NCI-H2107 (cell line): ENCODE data around the gene HOMER1.

Experiments
- DNase-seq: peaks from one replicate; lab custom pipeline; 2025; lab: John Stamatoyannopoulos, UW

The HOMER1 gene, protein sequence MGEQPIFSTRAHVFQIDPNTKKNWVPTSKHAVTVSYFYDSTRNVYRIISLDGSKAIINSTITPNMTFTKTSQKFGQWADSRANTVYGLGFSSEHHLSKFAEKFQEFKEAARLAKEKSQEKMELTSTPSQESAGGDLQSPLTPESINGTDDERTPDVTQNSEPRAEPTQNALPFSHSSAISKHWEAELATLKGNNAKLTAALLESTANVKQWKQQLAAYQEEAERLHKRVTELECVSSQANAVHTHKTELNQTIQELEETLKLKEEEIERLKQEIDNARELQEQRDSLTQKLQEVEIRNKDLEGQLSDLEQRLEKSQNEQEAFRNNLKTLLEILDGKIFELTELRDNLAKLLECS

DNA sequence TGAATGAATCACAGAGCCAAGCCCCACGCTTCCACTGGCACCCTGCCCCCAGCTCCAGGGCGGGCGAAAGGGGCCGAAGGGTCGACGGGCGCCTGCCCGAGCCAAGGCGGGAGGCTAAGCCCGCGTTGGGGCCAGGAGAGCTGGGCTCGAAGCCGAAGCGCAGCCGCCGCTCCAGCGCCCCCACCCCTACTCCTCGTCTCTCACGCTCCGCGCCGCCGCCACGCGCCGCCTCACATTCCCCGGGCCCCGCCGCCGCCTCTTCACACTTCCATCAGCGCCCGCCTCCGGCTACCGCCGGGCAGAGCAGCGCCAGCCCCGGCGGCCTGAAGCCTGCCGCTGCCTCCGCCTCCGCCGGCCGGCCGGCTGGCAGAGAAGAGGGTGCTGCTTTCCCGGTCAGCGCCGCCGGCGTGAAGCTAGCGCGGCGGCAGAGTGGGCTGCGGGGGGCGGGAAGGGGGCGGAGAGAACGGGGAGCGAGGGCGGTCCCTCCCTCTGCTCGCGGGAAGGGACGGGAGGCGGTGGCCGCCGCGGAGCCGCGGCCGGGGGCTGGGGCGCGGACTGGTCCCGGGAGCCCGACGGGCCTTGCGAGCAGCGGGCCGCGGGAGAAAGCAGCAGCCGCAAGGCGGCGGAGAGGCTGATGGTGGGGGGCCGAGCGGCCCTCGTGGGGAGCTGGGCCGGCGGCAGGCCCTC lies at the start of gene HOMER1:
HOMER1 (minus strand) TSS at position 431 of the 687 bp plus-strand sequence. CDS start 1,360 bp downstream, outside the sequence.
- DNase-seq, result peak; percentile 34

DNA sequence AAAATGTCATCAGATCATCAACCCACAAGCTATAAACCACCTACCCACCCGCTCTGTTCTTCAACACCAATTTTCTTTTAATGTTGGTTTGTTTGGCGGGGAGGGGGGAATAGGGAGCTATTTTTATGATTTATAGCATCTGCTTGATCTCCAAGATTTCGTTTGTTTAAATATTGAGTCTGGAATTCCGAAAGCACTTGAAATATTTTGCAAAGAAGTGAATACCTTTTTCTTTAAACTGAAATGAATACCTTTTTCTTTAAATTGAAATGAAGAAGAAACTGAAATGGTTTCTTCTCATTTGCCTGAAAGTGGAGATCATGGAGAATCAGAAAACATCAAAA lies 49.3 kb upstream of the HOMER1 start:
- DNase-seq, result no peak

DNA sequence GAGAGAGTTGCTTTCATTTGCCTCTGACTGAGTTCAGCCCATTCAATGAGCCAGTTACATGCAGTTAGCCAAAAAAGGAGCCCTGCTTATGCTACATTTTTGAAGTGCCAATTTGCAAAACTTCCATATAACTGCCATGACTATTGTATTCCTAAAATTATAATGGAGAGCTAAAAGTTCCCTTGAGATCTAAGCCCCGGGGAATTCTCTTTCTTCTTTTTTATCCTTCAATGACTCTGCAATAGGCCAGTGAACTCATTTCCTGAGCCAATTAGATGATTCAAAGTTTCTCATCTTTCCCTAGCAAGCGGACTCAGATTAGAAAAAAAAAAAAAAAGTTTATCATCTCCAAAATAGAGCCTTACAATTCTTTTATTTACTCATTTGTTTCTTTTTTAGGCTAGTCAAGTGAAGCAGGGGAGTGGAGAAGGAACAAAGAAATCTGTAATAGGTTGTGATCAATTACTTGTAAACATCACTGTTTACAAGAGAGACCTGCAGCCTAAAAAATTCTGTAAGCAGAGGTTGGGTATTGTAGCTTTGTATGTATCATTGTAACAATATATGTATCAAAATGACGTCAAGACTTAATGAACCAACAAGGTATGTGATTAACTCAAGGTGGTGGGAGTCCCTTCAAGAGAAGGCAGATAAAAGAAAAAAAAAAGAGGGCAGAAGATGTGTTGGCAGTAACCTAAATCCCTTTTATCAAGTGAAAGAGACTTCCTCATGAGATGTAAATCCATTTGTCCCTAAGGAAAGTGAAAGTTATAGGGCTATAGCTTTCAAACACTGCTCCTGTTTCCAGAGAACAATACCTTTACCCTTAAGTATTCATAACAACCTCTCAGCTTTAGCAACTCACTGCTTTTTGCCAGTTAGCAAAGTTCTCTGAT lies 48.7 kb upstream of the HOMER1 start:
- DNase-seq, result no peak

DNA sequence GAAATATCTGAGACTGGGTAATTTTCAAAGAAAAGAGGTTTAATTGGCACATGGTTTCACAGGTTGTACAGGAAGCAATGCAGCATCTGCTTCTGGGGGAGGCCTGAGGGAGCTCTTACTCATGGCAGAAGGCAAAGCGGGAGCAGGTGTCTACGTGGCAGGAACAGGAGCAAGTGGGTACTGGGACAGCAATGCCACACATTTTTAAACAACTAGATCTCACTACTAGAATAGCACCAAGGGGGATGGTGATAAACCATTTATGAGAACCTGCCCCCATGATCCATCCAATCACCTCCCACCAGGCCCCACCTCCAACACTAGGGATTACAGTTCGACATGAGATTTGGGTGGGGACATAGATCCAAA lies 47.6 kb upstream of the HOMER1 start:
- DNase-seq, result no peak

- no peak for DNase-seq
Observed at GRCh38 chr5:79560771-79561524, 47.0 kb upstream of the HOMER1 start.

DNA sequence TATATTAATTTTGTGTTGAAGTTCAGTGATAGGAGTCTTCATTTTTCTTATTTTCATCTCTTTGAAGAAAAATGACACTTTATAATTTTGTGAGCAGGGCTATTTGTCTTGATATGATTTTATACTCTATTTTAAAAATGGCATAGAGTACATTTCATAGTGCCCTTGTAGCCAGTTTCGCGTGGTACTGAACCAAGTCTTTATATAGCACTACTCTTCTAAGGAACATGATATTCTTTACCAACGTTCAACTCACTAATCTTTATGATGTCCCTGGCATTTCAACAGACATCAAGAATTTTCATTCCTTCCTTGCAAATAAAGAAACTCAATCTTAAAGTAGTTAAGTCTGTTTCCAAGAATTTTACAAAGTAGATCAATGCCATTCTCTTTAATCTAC lies 41.5 kb upstream of the HOMER1 start:
- DNase-seq, result no peak

DNA sequence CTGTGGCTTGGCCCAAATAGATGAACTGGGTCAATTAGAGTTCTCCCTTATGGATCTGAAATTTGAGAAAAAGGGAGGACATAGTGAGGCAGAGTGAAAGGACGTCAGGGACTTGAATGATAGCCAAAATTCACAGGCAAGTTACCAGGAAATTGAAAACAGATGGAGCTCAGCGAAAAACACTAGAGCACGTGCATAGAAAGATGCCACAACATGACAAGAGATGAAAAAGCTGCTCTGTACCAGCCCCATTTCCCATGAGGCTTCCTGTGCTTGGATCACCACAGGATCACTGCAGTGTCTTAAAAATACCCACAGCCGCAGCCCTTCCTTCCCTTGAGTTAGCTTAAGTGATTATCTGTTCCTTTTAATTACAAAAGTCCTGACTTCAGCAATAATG lies 39.0 kb upstream of the HOMER1 start:
- no peak for DNase-seq

DNA sequence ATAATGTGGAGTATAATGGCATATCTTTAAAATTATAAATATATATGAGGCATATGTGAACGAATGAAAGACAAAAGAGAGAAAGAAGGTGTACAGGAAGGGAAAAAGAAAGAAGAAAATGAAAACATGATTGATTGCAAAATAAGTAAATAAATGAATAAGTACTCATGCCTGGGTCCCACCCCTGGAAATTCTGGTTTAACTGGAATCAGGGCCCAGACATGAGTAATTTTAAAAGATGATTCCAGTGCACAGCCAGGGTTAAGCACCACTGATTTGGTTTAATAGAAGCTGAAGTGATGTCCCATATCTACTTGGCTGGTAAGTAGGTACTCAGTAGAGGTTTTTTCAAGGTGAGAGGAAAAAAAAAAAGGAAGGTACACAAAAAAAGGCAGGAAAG lies 34.0 kb upstream of the HOMER1 start:
- no peak for DNase-seq

GRCh38 chr5:79547429-79547822 lies 33.5 kb upstream of the HOMER1 start:
- peak; percentile 14 for DNase-seq

DNA sequence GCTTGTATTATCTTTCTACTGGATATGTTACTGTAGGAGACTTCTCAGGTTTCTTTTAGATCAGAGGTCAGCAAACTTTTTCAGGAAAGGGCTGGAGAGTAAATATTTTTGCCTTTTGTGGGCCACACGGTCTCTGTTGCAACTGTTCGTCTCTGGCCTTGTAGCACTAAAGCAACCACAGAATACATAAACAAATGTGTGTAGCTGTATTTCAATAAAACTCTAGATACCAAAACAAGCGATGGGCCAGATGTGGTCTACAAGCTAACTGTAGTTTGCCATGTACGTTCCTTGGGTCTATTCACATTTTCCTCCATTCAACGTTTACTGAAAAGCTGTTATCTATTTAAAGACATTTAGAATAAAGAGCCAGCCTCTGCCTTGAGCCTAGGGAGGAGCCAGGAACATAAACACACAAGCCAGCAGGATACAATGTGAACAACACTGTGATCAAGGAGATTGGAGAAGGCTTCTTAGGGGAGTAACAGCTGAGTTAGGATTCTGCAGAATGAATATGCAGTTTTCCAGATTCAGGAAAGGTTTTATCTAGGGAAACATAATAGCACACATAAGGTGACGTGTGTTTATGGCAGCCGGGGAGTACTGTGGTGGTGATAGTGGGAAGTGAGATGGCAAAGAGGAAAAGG lies 33.0 kb upstream of the HOMER1 start:
- no peak for DNase-seq

DNA sequence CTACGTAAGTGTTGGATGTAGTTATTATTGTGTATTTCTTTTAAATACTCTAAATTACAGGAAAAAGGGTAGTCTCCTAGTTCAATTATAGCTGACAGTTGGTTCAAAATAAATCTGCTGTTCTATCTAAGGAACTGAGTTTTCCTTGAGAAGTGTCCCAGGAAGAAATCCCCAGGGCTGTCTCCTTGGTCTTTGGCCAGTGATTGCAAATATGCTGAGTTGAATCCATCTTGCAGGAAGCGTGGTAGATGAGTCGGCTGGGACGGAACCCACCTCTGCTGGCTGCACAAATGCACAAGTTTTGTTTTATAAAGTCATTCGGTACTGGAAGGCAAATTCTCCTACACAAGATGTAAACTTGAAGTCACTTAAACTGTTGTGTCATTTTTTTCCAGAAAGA lies 30.2 kb upstream of the HOMER1 start:
- DNase-seq, result no peak

DNA sequence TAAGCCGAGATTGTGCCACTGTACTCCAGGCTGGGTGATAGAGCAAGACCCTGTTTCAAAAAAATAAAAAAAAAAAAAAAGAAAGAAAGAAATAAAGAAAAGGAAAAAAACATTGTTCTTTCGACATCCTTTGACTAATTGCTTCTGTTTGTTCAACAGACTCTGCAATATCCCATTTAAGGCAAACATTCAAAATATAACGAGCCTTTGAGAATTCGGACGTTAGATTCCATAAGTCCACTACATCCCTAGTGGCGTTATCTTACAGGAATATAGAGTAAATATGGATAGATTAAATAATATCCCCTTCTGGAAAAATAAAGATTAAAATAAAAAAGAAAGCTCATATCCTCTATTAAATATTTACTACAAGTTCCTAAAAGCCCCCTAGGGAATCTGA lies 27.0 kb upstream of the HOMER1 start:
- no peak for DNase-seq

DNA sequence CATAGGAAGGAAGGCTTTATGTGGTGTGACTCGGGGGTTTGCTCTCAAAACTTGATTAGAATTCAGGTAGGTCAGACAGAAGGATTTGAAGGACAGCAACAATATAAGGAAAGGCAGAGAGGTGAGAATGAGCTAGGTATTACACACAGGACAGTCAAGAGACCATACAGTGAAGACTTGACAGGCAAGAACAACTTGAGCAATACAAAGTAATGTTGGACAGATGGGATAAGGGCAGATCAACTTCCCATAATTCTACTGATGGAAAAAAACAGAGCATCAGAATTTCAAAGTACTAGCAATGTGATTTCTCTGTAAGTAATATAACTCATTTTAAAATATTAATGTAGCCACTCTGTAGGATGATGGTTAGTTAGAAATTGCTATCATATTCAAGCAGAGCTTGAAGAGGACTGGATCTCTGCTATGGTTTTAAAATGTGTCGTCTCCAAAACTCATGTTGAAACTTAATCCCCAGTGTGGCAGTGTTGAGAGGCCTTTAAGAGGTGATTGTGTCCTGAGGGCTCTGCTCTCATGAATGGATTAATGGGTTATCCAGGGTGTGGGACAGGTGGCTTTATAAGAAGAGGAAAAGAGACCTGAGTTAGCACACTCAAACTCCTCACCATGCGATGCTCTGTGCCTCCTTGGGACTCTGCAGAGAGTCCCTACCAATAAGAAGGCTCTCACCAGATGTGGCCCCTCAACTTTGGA lies 22.4 kb upstream of the HOMER1 start:
- no peak for DNase-seq

- no peak for DNase-seq
Observed at GRCh38 chr5:79535477-79536192, 21.7 kb upstream of the HOMER1 start.

DNA sequence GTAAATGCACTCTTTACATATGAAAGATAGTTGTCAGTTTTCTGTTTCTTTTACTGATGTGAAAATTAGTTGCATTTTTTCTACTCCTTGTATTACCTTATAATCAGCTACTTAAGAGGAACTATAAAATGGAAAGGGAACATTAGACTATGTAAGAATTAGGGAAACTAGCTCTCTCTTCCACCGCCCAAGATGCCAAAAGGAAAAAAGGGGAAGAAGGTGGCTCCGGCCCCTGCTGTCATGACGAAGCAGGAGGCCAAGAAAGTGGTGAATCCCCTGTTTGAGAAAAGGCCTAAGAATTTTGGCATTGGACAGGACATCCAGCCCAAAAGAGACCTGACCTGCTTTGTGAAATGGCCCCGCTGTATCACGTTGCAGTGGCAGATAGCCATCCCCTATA lies 15.2 kb upstream of the HOMER1 start:
- no peak for DNase-seq

GRCh38 chr5:79527431-79527830 lies 13.5 kb upstream of the HOMER1 start:
- no peak for DNase-seq

DNA sequence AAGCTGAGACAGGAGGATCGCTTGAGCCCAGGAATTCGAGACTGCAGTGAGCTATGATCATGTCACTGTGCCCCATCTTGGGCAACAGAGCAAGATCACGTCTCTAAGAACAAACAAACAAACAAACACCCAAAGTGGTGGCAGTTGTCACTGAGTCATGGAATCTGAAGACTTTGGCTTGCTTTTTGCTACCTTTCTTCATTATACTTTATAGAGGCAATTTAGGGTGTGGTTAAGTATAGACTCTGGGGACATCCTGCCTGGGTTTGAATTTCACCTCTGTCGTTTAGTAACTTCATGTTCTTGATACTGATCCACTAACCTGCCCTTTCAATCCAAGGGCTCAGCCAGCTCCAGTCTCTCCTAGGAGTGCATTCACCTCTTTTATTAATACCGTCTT lies 13.0 kb upstream of the HOMER1 start:
- DNase-seq, result no peak

DNA sequence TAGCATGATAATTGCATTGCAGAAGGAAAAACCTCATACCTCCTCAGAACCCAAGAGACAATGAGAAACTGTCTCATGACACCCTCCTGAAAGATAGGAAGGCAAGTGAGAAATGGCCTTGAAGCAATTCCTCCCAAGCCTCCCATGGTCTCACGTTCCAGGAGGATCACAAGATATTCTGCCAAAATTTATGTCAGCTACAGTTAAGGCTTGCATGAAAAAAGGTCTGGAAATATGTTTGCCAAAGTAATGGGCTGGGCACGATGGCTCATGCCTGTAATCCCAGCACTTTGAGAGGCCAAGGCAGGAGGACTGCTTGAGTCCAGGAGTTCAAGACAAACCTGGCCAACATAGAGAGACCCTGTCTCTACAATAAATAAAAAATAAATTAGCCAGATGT lies 12.6 kb upstream of the HOMER1 start:
- no peak for DNase-seq

DNA sequence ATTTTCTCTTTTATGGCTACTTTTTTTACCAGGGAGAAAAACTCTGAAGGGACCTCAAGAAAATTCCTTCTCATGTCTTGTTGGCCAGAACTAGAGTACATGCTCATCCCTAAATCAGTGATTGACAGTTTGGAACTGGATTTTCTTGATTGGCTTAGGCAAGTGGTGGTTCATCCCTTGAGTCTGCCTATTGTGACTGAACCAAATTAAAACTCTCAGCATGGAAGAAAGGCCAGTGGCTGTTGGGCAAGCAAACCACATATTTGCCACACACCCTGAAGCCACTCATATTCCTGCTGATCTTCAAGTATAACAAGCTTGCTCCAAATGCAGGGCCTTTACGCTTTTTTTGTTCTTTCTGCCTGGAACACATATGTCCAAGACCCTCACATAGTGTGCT lies 7.2 kb upstream of the HOMER1 start:
- DNase-seq, result no peak

DNA sequence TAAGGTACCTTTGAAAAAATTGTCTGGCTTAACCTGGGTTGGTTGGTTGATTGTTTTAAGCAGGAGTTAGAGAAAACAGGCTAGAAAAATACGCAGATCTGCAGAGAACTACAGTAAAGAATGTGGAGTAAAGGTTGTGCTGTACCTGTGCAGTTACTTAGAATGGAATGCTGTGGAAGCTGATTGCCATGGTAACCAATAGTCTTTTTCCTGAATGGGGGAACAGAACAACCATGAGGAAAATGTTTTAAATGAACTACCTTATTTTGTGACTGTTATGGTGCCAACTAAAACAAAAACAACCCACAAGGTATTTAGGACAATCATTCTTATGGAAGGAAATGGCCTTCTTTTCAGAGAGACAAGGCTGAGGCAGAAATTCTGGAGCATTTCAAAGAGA lies 4.8 kb upstream of the HOMER1 start:
- DNase-seq, result no peak
